Kidney (tissue), 14 donors: ENCODE data around the gene NXF1. TPM values are rescaled to one million over a fixed set of nuclear protein-coding genes. Genes with fewer than 3 reads are reported as not detected.

ENCODE experiments used
- DNase-seq, 5 donors: peaks; one replicate each; pipeline ENCODE4 v3.0.0-alpha.2; 2013 to 2020
- FAIRE-seq: peaks from 2 replicates; lab custom pipeline; 2012; peaks lifted over from hg19 to GRCh38; lab: Jason Lieb, UNC
- H3K27ac ChIP-seq, 2 donors: one replicate each; pipeline ENCODE4 v1.7.0; 2013; ENCODE audit warnings: low read depth in 2 of 2, low read length in 2 of 2, inconsistent platforms in 1 of 2
- H3K27me3 ChIP-seq: one replicate; pipeline ENCODE4 v1.7.1; 2013; ENCODE audit warnings: low read length, inconsistent platforms; ENCODE audit not compliant: control insufficient read depth, insufficient read depth
- H3K36me3 ChIP-seq, 3 donors: one replicate each; pipeline versions ENCODE4 v1.7.0 to v1.7.1; 2013; ENCODE audit warnings: low read length in 3 of 3, control low read depth in 1 of 3, inconsistent platforms in 1 of 3; ENCODE audit not compliant: insufficient read depth in 3 of 3, control insufficient read depth in 2 of 3
- H3K4me1 ChIP-seq, 3 donors: one replicate each; pipeline versions ENCODE4 v1.7.0 to v1.7.1; 2013; ENCODE audit warnings: low read length in 3 of 3, inconsistent platforms in 1 of 3, low read depth in 1 of 3; ENCODE audit not compliant: control insufficient read depth in 2 of 3, insufficient read depth in 2 of 3
- H3K4me3 ChIP-seq, 3 donors: one replicate each; pipeline versions ENCODE4 v1.7.0 to v1.8.1; 2013; ENCODE audit warnings: low read length in 3 of 3, control low read depth in 1 of 3, inconsistent platforms in 1 of 3
- H3K9ac ChIP-seq, 3 donors: one replicate each; pipeline versions ENCODE4 v1.7.0 to v1.7.1; 2013; ENCODE audit warnings: low read length in 3 of 3, control low read depth in 1 of 3, inconsistent platforms in 1 of 3
- H3K9me3 ChIP-seq, 3 donors: one replicate each; pipeline versions ENCODE4 v1.7.0 to v1.7.1; 2013; ENCODE audit warnings: low read length in 3 of 3, control low read depth in 1 of 3, inconsistent platforms in 1 of 3; ENCODE audit not compliant: control insufficient read depth in 2 of 3, insufficient read depth in 1 of 3
- CTCF ChIP-seq: IDR thresholded peaks from 3 replicates; pipeline ENCODE4 v1.5.1; 2012; ENCODE audit warnings: mild to moderate bottlenecking, moderate library complexity, borderline replicate concordance; ENCODE audit not compliant: insufficient read depth; ENCODE audit errors: extremely low read depth
- intact Hi-C: fragments of 100-400 bp; cut with DNase I; formaldehyde crosslinking; loops from one replicate; pipeline ENCODE4 v1.11.1; 2022
- polyA plus RNA-seq: library from polyadenylated mRNA; stranded (reverse); fragments of 350-450 nt; fragmentation: Illumina TruSeq; extraction: RNeasy Lipid Tissue Mini Kit (QIAGEN cat#74804); gene quantifications from one replicate; pipeline ENCODE4 v1.2.3, GENCODE V29; 2014; ENCODE audit warnings: low read depth, low replicate concordance; ENCODE audit not compliant: insufficient read depth
- total RNA-seq: library from RNA; stranded (reverse); fragmentation: NEBNext Ultra II Directional; extraction: Animal tissue kit (Norgen Biotek cat#: 25700); gene quantifications from one replicate; pipeline ENCODE4 v1.2.1, GENCODE V29; 2021
- donor health status: control.
- donor health status: control.
- donor health status: control.
- donor health status: control.
- donor health status: control.
- donor health status: DM: yes; HTN: yes; CAD: no.
- donor health status: Normal renal cell carcinoma (clear cell type).

The NXF1 gene
- total and polyA plus RNA-seq, 2 donors from 2014 or later: 70.7 to 83.8 TPM

- H3K4me3 ChIP-seq: peak overlapping the region; percentile 71 to 99 (median 80)
- DNase-seq: peak; percentile 10 to 53 (median 24)
Measured at GRCh38 chr11:62805961-62806441, 761 bp upstream of the NXF1 start.

GRCh38 chr11:62804310-62805075 is 747 bp downstream of the NXF1 start:
- Histone ChIP-seq H3K36me3 (peaks cover 11 to 32% (median 26%) of the 10 kb centered on the region in 3 donors), H3K27me3 (no peaks in the 10 kb centered on the region), H3K9me3 (no peaks in the 10 kb centered on the region), H3K9ac (peak overlapping the region; percentile 68 to 99 (median 90)), H3K4me3 (peak overlapping the region; percentile 75 to 99 (median 83)), H3K4me1 (peaks cover 0 to 8% (median 8%) of the 10 kb centered on the region in 3 donors), H3K27ac (peak overlapping the region; percentile 82 to 90)
- DNase-seq (peak in 3 of 5 donors; percentile 1 to 71 (median 53)), FAIRE-seq (no peak)
- intact Hi-C loops: no loop called here
- TF ChIP-seq CTCF: no peak

More at GRCh38 chr11:62805961-62806441, 761 bp upstream of the NXF1 start:
- peak overlapping the region; percentile 40 to 57 for H3K27ac ChIP-seq
- H3K9ac ChIP-seq: peak overlapping the region; percentile 42 to 99 (median 63)
- peaks cover 0 to 8% (median 8%) of the 10 kb centered on the region in 3 donors for H3K4me1 ChIP-seq
- FAIRE-seq: no peak
- H3K9me3 ChIP-seq: no peaks in the 10 kb centered on the region
- TF ChIP-seq CTCF: no peak
- H3K36me3 ChIP-seq: peaks cover 8 to 19% (median 17%) of the 10 kb centered on the region in 3 donors
- H3K27me3 ChIP-seq: no peaks in the 10 kb centered on the region
- intact Hi-C loops: no loop called here

- DNase-seq (no peak), FAIRE-seq (no peak)
- H3K27ac ChIP-seq: no peak overlapping the region
- H3K27me3 ChIP-seq: no peaks in the 10 kb centered on the region
- H3K36me3 ChIP-seq: peaks cover 15 to 61% (median 47%) of the 10 kb centered on the region in 3 donors
- no peak for TF ChIP-seq CTCF
- H3K9ac ChIP-seq: no peak overlapping the region
- peaks cover 0 to 8% (median 8%) of the 10 kb centered on the region in 3 donors for H3K4me1 ChIP-seq
- H3K4me3 ChIP-seq: no peak overlapping the region
- H3K9me3 ChIP-seq: no peaks in the 10 kb centered on the region
- intact Hi-C loops: no loop called here
Measured at GRCh38 chr11:62801071-62801470, 4.2 kb downstream of the NXF1 start.
